Activated CD4-positive, CD25-positive, alpha-beta regulatory T cell treated with anti-CD3 and anti-CD28 coated beads, Interleukin-2, amount 50 U/mL, for 16 hours (primary cell): ENCODE data around the gene ZFYVE19.

Source experiments
- DNase-seq: peaks from one replicate; pipeline ENCODE4 v3.0.0-alpha.2; 2020; ENCODE audit warnings: low read depth, low spot score

The ZFYVE19 gene

GRCh38 chr15:40815042-40815698 lies 8.3 kb downstream of the ZFYVE19 start:
- DNase-seq, result no peak

GRCh38 chr15:40819048-40819447 lies 12.2 kb downstream of the ZFYVE19 start:
- DNase-seq, result no peak

- DNase-seq, result no peak
Observed at GRCh38 chr15:40821195-40821594, 14.3 kb downstream of the ZFYVE19 start.

GRCh38 chr15:40823572-40824343 lies 16.9 kb downstream of the ZFYVE19 start:
- no peak for DNase-seq

- no peak for DNase-seq
Observed at GRCh38 chr15:40825661-40826422, 19.0 kb downstream of the ZFYVE19 start.

- DNase-seq, result no peak
Observed at GRCh38 chr15:40826423-40827075, 19.7 kb downstream of the ZFYVE19 start.

- no peak for DNase-seq
Observed at GRCh38 chr15:40828447-40829036, 21.7 kb downstream of the ZFYVE19 start, which contains the start of gene PPP1R14D. TSS of gene PPP1R14D (minus strand) at chr15:40828708. CDS start at chr15:40828641, 67 bp downstream.

GRCh38 chr15:40829115-40829514 lies 22.2 kb downstream of the ZFYVE19 start:
- DNase-seq, result no peak

GRCh38 chr15:40830884-40831283 lies 24.0 kb downstream of the ZFYVE19 start:
- DNase-seq, result no peak

- no peak for DNase-seq
Observed at GRCh38 chr15:40831861-40832260, 25.0 kb downstream of the ZFYVE19 start.

GRCh38 chr15:40832903-40833302 lies 26.0 kb downstream of the ZFYVE19 start:
- no peak for DNase-seq

GRCh38 chr15:40836020-40836419 lies 29.1 kb downstream of the ZFYVE19 start:
- no peak for DNase-seq

- no peak for DNase-seq
Observed at GRCh38 chr15:40838756-40839155, 31.9 kb downstream of the ZFYVE19 start.

- no peak for DNase-seq
Observed at GRCh38 chr15:40841741-40842140, 34.9 kb downstream of the ZFYVE19 start.

GRCh38 chr15:40843261-40843884 lies 36.5 kb downstream of the ZFYVE19 start:
- DNase-seq, result no peak

- no peak for DNase-seq
Observed at GRCh38 chr15:40843885-40844695, 37.2 kb downstream of the ZFYVE19 start, which contains the start of gene SPINT1. TSS of gene SPINT1 (plus strand) at chr15:40844048. CDS start at chr15:40844555, 507 bp downstream.

GRCh38 chr15:40844696-40845030 lies 37.8 kb downstream of the ZFYVE19 start:
- no peak for DNase-seq

- no peak for DNase-seq
Observed at GRCh38 chr15:40845036-40845435, 38.1 kb downstream of the ZFYVE19 start.

GRCh38 chr15:40845511-40846284 lies 38.8 kb downstream of the ZFYVE19 start:
- no peak for DNase-seq
